ENCODE measurements around the gene USP9Y.
"Not testable (repeated sequence)": the region's sequence is repeated elsewhere in the genome, so short reads cannot be mapped to it uniquely, and the experiment has no call there.

USP9Y gene

GRCh38 chrY:12701181-12701695 lies at the start of gene USP9Y:
Gene USP9Y (plus strand): TSS chrY:12701231. CDS start chrY:12709448, 8,217 bp downstream.
- no peak for DNase-seq

GRCh38 chrY:12651621-12652036 lies 49.4 kb upstream of the USP9Y start:
- DNase-seq = no peak

GRCh38 chrY:12661745-12662681 lies 39.0 kb upstream of the USP9Y start:
- no peak for DNase-seq

- DNase-seq = no peak
Measured at GRCh38 chrY:12662745-12663591, 38.1 kb upstream of the USP9Y start.

- DNase-seq = not testable (repeated sequence)
Measured at GRCh38 chrY:12663845-12664244, 37.2 kb upstream of the USP9Y start.

- DNase-seq = no peak
Measured at GRCh38 chrY:12678111-12678510, 22.9 kb upstream of the USP9Y start.

GRCh38 chrY:12681535-12681934 lies 19.5 kb upstream of the USP9Y start:
- no peak for DNase-seq

- no peak for DNase-seq
Measured at GRCh38 chrY:12688337-12688736, 12.7 kb upstream of the USP9Y start.

GRCh38 chrY:12700087-12700486 lies 944 bp upstream of the USP9Y start:
- no peak for DNase-seq

- no peak for DNase-seq
Measured at GRCh38 chrY:12702174-12702573, 1.1 kb downstream of the USP9Y start.

- DNase-seq = no peak
Measured at GRCh38 chrY:12710460-12710859, 9.4 kb downstream of the USP9Y start.

GRCh38 chrY:12715376-12715775 lies 14.3 kb downstream of the USP9Y start:
- no peak for DNase-seq

GRCh38 chrY:12729746-12730145 lies 28.7 kb downstream of the USP9Y start:
- DNase-seq = no peak

GRCh38 chrY:12733625-12734024 lies 32.6 kb downstream of the USP9Y start:
- DNase-seq = no peak

GRCh38 chrY:12734051-12734450 lies 33.0 kb downstream of the USP9Y start:
- DNase-seq = no peak

GRCh38 chrY:12741414-12741813 lies 40.4 kb downstream of the USP9Y start:
- DNase-seq = no peak

GRCh38 chrY:12742725-12743124 lies 41.7 kb downstream of the USP9Y start:
- no peak for DNase-seq

- no peak for DNase-seq
Measured at GRCh38 chrY:12744091-12744490, 43.1 kb downstream of the USP9Y start.

GRCh38 chrY:12749293-12749692 lies 48.3 kb downstream of the USP9Y start:
- DNase-seq = no peak

- DNase-seq = no peak
Measured at GRCh38 chrY:12752856-12753255, 51.8 kb downstream of the USP9Y start.

GRCh38 chrY:12756021-12756420 lies 55.0 kb downstream of the USP9Y start:
- DNase-seq = no peak

- DNase-seq = no peak
Measured at GRCh38 chrY:12765976-12766375, 64.9 kb downstream of the USP9Y start.

GRCh38 chrY:12784521-12784920 lies 83.5 kb downstream of the USP9Y start:
- no peak for DNase-seq

GRCh38 chrY:12793999-12794398 lies 93.0 kb downstream of the USP9Y start:
- no peak for DNase-seq
